ENCODE measurements around the gene EFEMP1.
A peak's percentile ranks its signal among the peaks of the same experiment; 100 is the strongest.

Gene EFEMP1

GRCh38 chr2:55926246-55926645 is 2.7 kb upstream of the EFEMP1 start:
- TF ChIP-seq, protein P1, sequence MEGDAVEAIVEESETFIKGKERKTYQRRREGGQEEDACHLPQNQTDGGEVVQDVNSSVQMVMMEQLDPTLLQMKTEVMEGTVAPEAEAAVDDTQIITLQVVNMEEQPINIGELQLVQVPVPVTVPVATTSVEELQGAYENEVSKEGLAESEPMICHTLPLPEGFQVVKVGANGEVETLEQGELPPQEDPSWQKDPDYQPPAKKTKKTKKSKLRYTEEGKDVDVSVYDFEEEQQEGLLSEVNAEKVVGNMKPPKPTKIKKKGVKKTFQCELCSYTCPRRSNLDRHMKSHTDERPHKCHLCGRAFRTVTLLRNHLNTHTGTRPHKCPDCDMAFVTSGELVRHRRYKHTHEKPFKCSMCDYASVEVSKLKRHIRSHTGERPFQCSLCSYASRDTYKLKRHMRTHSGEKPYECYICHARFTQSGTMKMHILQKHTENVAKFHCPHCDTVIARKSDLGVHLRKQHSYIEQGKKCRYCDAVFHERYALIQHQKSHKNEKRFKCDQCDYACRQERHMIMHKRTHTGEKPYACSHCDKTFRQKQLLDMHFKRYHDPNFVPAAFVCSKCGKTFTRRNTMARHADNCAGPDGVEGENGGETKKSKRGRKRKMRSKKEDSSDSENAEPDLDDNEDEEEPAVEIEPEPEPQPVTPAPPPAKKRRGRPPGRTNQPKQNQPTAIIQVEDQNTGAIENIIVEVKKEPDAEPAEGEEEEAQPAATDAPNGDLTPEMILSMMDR (IDR thresholded peaks at IDR 0.05; ENCODE audit: low read depth, low read length) = no peak
- no peak for DNase-seq (ENCODE audit: low read depth, low spot score)
- H3K4me3 ChIP-seq (ENCODE audit: low read depth, low read length) = no peak overlapping the region
- in situ Hi-C loops (cut with HindIII; ENCODE audit: low sequenced_read_pairs) = no loop called here

GRCh38 chr2:55923982-55924321 is 370 bp upstream of the EFEMP1 start:
- in situ Hi-C loops (cut with HindIII; ENCODE audit: low sequenced_read_pairs) = no loop called here
- peak overlapping the region; percentile 73 for H3K4me3 ChIP-seq (ENCODE audit: low read depth, low read length)
- DNase-seq (ENCODE audit: low read depth, low spot score) = no peak
- TF ChIP-seq, protein P1 (IDR thresholded peaks at IDR 0.05; ENCODE audit: low read depth, low read length) = no peak

- H3K4me3 ChIP-seq (ENCODE audit: low read depth, low read length) = peak overlapping the region; percentile 73
- DNase-seq (ENCODE audit: low read depth, low spot score) = peak; percentile 50
- in situ Hi-C loops (cut with HindIII; ENCODE audit: low sequenced_read_pairs) = no loop called here
- TF ChIP-seq, protein P1 (IDR thresholded peaks at IDR 0.05; ENCODE audit: low read depth, low read length) = no peak
Measured at GRCh38 chr2:55922291-55922907, 1.2 kb downstream of the EFEMP1 start.

DNA sequence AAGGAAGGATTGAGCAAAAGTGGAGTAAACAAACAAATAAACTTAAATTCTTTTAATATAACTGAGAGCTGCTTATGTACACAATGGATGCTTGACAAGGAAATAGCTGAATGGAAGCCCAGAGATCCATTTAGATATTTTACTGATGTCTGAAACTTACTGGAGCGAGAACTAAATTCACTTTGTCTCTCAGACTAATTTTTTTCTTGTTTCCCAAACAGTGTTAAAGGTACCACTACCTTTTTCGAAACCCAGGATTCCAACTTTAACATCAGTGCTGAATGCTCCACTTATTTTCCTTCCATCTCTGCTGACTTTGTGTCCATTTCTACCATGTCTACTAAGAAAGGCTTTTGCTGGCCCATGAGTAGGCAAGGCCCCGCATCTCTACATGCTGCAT is 4.0 kb downstream of the EFEMP1 start:
- in situ Hi-C loops (cut with HindIII; ENCODE audit: low sequenced_read_pairs) = no loop called here
- TF ChIP-seq, protein P1 (IDR thresholded peaks at IDR 0.05; ENCODE audit: low read depth, low read length) = no peak

GRCh38 chr2:55918856-55919255 is 4.7 kb downstream of the EFEMP1 start:
- H3K4me3 ChIP-seq (ENCODE audit: low read depth, low read length) = no peak overlapping the region
- TF ChIP-seq, protein P1 (IDR thresholded peaks at IDR 0.05; ENCODE audit: low read depth, low read length) = no peak
- no peak for DNase-seq (ENCODE audit: low read depth, low spot score)
- in situ Hi-C loops (cut with HindIII; ENCODE audit: low sequenced_read_pairs) = no loop called here

More for the DNA sequence above, 4.0 kb downstream of the EFEMP1 start:
- H3K4me3 ChIP-seq (ENCODE audit: low read depth, low read length) = no peak overlapping the region
- no peak for DNase-seq (ENCODE audit: low read depth, low spot score)

GRCh38 chr2:55917713-55918390 is 5.7 kb downstream of the EFEMP1 start:
- H3K4me3 ChIP-seq (ENCODE audit: low read depth, low read length) = no peak overlapping the region
- in situ Hi-C loops (cut with HindIII; ENCODE audit: low sequenced_read_pairs) = no loop called here
- no peak for DNase-seq (ENCODE audit: low read depth, low spot score)
- TF ChIP-seq, protein P1 (IDR thresholded peaks at IDR 0.05; ENCODE audit: low read depth, low read length) = no peak

All from astrocyte of the spinal cord (primary cell).